HG03196 (cell line): ENCODE data around the gene MRPS35.
"Not testable (repeated sequence)": the region's sequence is repeated elsewhere in the genome, so short reads cannot be mapped to it uniquely, and the experiment has no call there.

Experiments used
- ATAC-seq: cut with Tn5 transposase; IDR thresholded peaks from one replicate; pipeline ENCODE4 v1.9.1; 2021; ENCODE audit not compliant: unreplicated experiment

MRPS35 gene

DNA sequence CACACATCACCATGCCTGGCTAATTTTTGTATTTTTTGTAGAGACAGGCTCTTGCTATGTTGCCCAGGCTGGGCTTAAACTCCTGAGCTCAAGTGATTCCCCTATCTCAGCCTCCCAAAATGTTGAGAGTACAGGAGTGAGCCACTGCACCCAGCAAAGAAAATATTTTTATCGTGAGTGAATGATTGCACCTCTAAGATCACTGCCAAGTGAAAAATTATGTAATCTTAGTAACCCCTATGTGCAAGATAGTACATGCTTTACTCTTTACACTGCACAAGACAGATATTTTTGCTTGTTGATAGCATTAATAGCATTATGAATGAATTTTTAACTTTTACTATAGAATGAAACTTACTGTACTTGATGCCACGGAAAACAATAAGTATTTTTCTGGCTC, 3.4 kb upstream of the MRPS35 start:
- ATAC-seq = no peak

DNA sequence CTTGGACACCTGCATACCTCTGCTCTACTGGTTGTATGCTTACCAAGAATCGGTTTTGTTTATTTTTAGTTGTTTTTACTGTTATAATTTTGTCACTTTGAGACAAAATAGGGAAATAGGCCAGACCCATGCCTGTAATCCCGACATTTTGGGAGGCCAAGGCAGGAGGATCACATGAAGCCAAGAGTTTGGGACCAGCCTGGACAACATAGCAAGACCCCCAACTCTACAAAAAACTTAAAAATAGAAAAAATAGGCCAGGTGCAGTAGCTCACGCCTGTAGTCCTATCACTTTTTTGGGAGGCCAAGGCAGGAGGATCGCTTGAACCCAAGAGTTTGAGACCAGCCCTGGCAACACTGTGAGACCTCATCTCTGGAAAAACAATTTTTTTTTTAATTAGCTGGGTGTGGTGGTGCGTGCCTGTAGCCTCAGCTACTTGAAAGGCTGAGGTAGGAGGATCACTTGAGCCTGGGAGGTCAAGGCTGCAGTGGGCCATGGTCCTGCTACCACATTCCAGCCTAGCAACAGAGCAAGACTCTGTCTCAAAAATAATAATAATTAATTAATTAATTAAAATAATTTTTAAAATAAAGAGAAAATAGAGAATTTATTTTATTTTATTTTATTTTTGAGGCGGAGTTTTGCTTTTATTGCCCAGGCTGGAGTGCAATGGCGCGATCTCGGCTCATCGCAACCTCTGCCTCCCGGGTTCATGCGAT, 1.3 kb upstream of the MRPS35 start:
- no peak for ATAC-seq

DNA sequence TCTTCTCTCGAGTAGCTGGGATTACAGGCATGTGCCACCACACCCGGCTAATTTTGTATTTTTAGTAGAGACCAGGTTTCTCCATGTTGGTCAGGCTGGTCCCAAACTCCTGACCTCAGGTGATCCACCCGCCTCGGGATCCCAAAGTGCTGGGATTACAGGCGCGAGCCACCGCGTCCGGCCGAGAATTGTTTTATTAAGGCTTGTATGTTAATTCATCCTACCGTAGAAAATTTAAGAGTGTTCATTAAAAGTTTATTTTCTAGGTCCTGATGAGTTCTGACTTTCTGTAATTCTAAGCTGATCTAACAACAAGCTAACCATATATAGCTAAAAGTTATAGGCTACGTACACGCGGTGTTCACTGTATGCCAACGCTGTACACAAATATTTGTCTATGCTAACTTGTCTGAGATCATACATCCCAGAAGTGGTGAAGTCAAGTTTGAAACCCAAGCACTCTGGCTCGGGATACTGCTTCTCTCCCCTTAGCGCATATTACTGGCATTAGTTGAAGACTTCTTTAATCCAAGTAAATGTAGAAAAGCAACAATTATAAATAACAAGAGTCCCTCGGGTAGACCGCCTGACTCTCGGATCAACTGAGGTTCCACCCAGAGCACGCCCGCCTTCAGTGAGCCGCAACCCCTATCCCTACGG, 570 bp upstream of the MRPS35 start:
- peak; percentile 31 for ATAC-seq

DNA sequence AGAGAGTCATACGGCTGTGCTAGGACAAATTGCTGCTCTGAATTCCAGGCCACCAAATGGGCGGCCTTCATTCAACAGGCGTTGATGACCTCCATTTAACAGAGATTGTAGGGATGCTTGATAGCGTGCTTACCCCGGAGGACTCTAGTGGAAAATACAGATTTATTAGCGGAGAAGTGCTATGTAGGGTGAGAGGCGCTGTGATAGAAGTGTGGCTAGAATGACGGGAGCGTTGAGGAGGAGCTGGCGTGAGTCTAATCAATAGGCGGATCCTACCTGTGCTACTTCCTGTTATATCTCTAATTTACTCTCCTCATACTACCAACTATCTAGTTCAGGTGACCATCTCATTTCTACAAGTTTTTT, 668 bp downstream of the MRPS35 start:
- no peak for ATAC-seq

DNA sequence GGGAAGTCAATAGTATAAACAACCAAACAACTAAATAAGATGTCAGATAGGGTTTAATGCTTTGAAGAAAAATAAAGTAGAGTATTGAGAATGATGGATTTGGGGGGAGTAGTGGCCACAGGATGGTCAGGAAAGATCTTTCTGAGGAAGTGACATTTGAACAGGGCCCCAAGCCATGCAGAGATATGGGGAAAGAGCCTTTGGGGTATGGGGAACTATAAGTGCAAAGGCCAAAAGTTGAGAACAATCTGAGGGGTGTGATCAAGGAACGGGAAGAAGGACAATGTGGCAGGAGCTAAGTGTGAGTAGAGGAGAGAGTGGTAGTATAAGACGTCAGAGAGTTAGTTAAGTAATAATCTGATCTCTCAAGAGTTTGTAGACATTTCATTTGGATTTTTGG, 1.3 kb downstream of the MRPS35 start:
- ATAC-seq = no peak

DNA sequence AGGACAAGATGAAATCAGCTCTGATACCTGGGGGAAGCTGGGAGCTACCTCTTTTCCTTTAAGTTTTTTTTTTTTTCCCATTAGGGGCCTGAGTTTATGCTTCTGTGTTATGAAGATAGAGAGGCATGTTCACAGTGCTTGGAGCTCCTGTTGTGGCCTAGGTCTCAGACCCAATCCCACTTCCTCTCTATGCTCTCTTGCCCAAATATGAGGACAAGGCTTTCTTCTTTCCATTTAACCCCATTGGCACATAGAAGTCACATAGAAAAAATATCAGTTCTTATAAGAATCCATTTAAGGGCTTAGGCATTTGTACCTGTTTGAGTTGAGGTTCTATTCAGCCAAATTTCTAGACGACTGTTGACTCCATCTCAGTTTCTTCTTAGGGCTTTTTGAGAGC, 12.6 kb downstream of the MRPS35 start:
- ATAC-seq = no peak

GRCh38 chr12:27730097-27730588, 19.5 kb downstream of the MRPS35 start:
- no peak for ATAC-seq

GRCh38 chr12:27732281-27732680, 21.6 kb downstream of the MRPS35 start:
- ATAC-seq = no peak

GRCh38 chr12:27733052-27733656, 22.5 kb downstream of the MRPS35 start:
- ATAC-seq = peak; percentile 67

GRCh38 chr12:27733791-27734190, 23.2 kb downstream of the MRPS35 start:
- ATAC-seq = no peak

DNA sequence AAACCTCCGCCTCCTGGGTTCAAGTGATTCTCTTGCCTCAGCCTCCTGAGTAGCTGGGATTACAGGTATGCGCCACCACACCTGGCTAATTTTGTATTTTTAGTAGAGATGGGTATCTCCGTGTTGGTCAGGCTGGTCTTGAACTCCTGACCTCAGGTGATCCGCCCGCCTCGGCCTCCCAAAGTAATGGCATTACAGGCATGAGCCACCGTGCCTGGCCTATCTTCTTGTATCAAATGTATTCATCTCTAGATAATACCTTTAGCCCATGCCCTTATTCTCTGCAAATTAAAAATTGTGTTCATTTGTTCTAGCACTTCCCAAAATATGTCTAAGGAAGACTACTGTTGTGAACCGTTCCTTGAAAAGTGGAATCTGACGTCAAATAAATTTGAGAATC, 23.7 kb downstream of the MRPS35 start:
- ATAC-seq = not testable (repeated sequence)

DNA sequence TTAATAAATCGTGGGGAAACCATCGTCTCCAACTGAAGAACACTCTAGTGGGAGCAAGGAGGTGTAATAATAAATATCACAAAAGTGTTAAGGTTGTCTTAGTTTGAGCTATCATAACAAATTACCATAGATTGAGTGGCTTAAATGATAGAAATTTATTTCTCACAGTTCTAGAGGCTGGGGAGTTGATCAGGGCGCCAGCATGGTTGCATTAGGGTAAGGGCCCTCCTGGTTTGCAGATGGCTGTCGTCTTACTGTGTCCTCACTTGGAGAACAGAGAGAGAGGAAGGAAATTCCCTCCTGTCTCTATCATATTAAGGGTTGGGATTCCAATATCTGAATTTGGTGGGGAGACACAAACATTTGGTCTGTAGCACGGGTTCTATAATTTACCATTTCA, 33.0 kb downstream of the MRPS35 start:
- no peak for ATAC-seq

GRCh38 chr12:27745734-27746133, 35.1 kb downstream of the MRPS35 start:
- ATAC-seq = not testable (repeated sequence)

DNA sequence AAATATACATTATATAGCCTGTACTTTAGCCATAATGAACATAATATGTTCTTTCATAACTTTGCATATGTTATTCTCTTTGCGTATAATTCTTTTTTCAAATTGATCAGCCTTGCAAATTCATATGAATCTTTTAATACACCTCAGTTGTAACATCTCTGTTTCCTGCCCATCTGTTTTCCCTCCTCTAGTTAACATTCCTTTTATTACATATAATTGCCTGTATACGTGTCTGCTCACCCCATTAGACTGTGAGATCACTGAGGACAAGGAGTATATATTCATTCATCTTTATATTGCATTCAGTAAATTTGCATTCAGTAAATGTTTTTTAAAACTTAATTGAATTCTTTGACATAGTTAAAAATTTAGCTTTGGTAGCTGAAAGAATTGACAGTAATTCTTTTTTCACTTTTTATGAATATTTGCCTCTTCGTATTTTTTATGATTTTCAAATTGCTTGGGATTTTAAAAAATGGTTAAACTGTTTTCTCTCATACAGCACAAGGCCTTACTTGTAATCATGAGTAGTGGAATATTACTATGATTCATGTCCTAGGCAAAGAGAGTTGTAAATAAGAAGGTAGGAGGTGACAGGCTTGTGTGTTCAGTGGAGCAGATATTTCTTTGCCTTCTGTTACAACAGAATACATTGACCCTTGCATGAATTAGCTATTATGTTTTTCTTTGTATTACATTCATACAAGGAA, 36.6 kb downstream of the MRPS35 start:
- ATAC-seq = no peak

- ATAC-seq = no peak
These were observed 40.9 kb downstream of the MRPS35 start for GRCh38 chr12:27751386-27752047.

DNA sequence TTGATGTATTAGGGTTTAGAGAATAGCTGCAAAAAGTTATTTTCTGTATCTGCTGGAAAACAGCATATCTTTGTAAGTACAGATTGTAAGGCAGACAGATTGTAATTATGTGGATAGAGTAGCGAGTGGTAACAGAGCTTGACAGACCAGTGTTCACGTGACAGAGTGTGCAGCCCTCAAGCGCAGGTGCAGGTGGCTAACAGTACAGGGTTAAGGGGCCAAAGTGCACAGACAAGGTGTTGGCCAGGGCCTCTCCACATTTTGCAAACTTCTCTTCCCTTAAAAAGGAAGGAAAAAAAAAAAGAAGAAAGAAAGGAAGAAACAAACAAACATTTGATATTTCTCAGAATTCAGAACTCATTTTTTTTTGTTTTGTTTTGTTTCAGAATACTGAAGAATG, 44.2 kb downstream of the MRPS35 start:
- no peak for ATAC-seq

DNA sequence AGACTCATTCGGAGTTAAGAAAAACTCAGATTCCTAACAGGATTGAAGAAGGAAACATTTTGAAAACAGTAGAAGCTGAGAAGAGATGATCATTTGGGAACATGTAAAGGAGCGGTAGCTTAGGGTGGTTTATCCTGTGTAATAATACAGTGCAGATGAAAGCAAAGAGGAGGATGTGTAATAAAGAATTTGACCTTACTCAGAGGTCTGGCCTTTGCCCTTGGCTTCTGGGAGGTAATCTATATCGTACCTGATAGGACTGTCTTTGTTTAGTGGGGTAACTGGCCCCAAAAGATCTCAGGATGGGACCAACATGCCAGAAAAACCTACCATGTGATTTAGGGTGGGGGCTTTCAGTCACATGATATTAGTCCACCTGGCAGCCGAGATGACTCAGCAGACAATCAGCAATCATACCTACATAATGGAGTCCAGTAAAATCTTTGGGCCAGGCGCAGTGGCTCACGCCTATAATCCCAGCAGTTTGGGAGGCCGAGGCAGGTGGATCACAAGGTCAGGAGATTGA, 46.1 kb downstream of the MRPS35 start:
- no peak for ATAC-seq

- ATAC-seq = no peak
These were observed 52.1 kb downstream of the MRPS35 start for GRCh38 chr12:27762757-27763156.

- ATAC-seq = no peak
These were observed 56.0 kb downstream of the MRPS35 start for GRCh38 chr12:27766587-27766986.

GRCh38 chr12:27769142-27769673, 58.6 kb downstream of the MRPS35 start:
- no peak for ATAC-seq
